ENCODE measurements around the gene ZNF76.

DNA sequence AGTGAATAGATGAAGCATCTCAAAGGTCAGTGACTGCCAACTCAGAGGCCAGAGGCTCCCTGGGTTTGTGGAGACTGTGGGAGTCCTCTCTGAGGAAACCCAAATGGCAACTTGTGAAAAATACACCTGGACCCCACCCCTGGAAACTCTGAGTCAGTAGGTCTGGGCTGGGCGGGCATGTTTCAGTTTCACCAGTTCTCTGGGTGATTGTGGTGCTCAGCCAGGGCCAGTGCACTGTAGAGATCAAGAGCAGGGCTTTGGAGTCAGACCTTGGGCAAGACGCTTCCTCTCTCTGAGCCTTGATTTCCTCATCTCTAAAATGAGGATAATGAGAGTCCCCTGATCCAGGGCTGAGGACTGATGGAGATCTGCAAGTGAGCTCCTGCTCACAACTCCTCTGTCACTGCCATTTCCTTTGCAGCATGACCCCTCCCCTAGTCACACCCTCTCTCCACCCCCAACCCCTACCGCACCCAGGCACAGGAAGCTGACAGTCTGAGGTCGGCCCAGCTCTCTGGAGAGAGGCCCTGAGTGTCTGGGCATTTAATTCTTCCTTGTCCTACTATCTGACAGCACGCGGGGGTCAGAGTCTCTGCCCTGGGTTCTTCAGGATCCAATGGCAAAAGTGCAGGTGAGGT is 43.2 kb downstream of the ZNF76 start:
- TF ChIP-seq POLR2A (IDR thresholded peaks at IDR 0.05; ENCODE audit: low read depth, low read length) (no peak), EZH2 (IDR thresholded peaks at IDR 0.05; ENCODE audit: borderline replicate concordance, low read depth, low read length, severe bottlenecking) (no peak), POLR2AphosphoS5 (IDR thresholded peaks at IDR 0.05; ENCODE audit: insufficient read depth, low read depth, low read length) (no peak)
- TF ChIP-seq, protein P1, sequence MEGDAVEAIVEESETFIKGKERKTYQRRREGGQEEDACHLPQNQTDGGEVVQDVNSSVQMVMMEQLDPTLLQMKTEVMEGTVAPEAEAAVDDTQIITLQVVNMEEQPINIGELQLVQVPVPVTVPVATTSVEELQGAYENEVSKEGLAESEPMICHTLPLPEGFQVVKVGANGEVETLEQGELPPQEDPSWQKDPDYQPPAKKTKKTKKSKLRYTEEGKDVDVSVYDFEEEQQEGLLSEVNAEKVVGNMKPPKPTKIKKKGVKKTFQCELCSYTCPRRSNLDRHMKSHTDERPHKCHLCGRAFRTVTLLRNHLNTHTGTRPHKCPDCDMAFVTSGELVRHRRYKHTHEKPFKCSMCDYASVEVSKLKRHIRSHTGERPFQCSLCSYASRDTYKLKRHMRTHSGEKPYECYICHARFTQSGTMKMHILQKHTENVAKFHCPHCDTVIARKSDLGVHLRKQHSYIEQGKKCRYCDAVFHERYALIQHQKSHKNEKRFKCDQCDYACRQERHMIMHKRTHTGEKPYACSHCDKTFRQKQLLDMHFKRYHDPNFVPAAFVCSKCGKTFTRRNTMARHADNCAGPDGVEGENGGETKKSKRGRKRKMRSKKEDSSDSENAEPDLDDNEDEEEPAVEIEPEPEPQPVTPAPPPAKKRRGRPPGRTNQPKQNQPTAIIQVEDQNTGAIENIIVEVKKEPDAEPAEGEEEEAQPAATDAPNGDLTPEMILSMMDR (IDR thresholded peaks at IDR 0.05; ENCODE audit: extremely low read depth in 1 of 2, insufficient read depth in 1 of 2, low read depth in 1 of 2, low read length in 2 of 2): no peak
- TF ChIP-seq, protein P2, sequence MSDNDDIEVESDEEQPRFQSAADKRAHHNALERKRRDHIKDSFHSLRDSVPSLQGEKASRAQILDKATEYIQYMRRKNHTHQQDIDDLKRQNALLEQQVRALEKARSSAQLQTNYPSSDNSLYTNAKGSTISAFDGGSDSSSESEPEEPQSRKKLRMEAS (IDR thresholded peaks at IDR 0.05; ENCODE audit: insufficient read depth, insufficient read length): no peak
